MM.1S (cell line): Measurements from ENCODE around the gene SUPV3L1.
A peak's percentile ranks its signal among the peaks of the same experiment; 100 is the strongest.

Experiments used
- DNase-seq: peaks from one replicate; pipeline ENCODE4 v3.0.0-alpha.2; 2015
- H2AFZ ChIP-seq: fragments of 300-600 bp; sonication (generic); 2 replicates; pipeline ENCODE4 v1.6.0; 2016; ENCODE audit warnings: antibody characterized with exemption, low read length
- H3F3A ChIP-seq: fragments of 300-600 bp; sonication (generic); 2 replicates; pipeline ENCODE4 v1.6.1; 2016; ENCODE audit warnings: mild to moderate bottlenecking, antibody characterized with exemption, low read length, moderate library complexity, mixed read lengths; ENCODE audit not compliant: insufficient read depth
- H3K27ac ChIP-seq: fragments of 300-600 bp; sonication (generic); 2 replicates; pipeline ENCODE4 v1.5.1; 2016; ENCODE audit warnings: mild to moderate bottlenecking, low read length
- H3K27me3 ChIP-seq: fragments of 300-600 bp; sonication (generic); replicated peaks from 2 replicates; pipeline ENCODE4 v1.6.0; 2016; ENCODE audit warnings: low read length; ENCODE audit not compliant: insufficient read depth
- H3K36me3 ChIP-seq: fragments of 300-600 bp; sonication (generic); replicated peaks from 2 replicates; pipeline ENCODE4 v1.6.1; 2016; ENCODE audit warnings: mild to moderate bottlenecking, low read length, mixed read lengths; ENCODE audit not compliant: insufficient read depth
- H3K4me1 ChIP-seq: fragments of 300-600 bp; sonication (generic); 2 replicates; pipeline ENCODE4 v1.6.1; 2016; ENCODE audit warnings: low read length, mixed read lengths
- H3K4me2 ChIP-seq: fragments of 300-600 bp; sonication (generic); 2 replicates; pipeline ENCODE4 v1.6.0; 2016; ENCODE audit warnings: low read depth, low read length
- H3K4me3 ChIP-seq: fragments of 300-600 bp; sonication (generic); 2 replicates; pipeline ENCODE4 v1.5.1; 2016; ENCODE audit warnings: low read length, mixed read lengths
- H3K79me2 ChIP-seq: fragments of 300-600 bp; sonication (generic); 2 replicates; pipeline ENCODE4 v1.6.1; 2016; ENCODE audit warnings: mixed run types, low read length, mixed read lengths
- H3K9ac ChIP-seq: fragments of 300-600 bp; sonication (generic); 2 replicates; pipeline ENCODE4 v1.6.1; 2016; ENCODE audit warnings: low read length, mixed read lengths
- H3K9me2 ChIP-seq: fragments of 300-600 bp; sonication (generic); replicated peaks from 2 replicates; pipeline ENCODE4 v1.6.1; 2016; ENCODE audit warnings: mild to moderate bottlenecking, low read length, mixed read lengths; ENCODE audit not compliant: insufficient read depth
- H3K9me3 ChIP-seq: fragments of 300-600 bp; sonication (generic); replicated peaks from 2 replicates; pipeline ENCODE4 v1.6.1; 2016; ENCODE audit warnings: mild to moderate bottlenecking, low read length, mixed read lengths; ENCODE audit not compliant: insufficient read depth
- H4K20me1 ChIP-seq: fragments of 300-600 bp; sonication (generic); 2 replicates; pipeline ENCODE4 v1.6.1; 2016; ENCODE audit warnings: mild to moderate bottlenecking, low read length, moderate library complexity, mixed read lengths; ENCODE audit not compliant: insufficient read depth
- EZH2 ChIP-seq: fragments of 300-600 bp; sonication (generic); optimal IDR thresholded peaks from 2 replicates; pipeline ENCODE3; 2017; ENCODE audit warnings: low read depth, mild to moderate bottlenecking, antibody characterized with exemption, low read length, mixed read lengths
- EZH2phosphoT487 ChIP-seq: fragments of 300-600 bp; sonication (generic); IDR thresholded peaks from 2 replicates; pipeline ENCODE4 v1.6.1; 2018; ENCODE audit warnings: antibody characterized with exemption, low read length
- TF ChIP-seq, protein P1 (sequence below): fragments of 300-600 bp; sonication (generic); IDR thresholded peaks from 2 replicates; pipeline ENCODE4 v1.5.1; 2016; ENCODE audit warnings: antibody characterized with exemption, low read length, mixed read lengths

Gene SUPV3L1

DNA sequence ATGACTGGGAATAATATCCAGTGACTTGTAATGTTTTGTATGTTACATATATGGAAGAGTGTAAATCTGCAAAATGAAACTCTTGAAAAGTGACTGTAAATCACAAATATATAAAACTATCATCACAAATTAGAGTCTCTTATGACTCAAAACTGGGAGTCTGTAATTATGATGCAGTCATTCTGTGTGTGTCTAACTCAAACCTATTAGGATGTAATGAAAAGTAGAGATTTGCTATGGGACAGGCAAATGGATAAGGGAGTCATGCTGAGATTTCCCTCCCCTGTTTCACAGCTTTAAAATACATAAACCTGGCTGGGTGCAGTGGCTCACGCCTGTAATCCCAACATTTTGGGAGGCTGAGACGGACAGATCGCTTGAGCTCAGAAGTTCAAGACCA, 31.5 kb downstream of the SUPV3L1 start:
- H3K4me3 ChIP-seq: no peak overlapping the region
- no peaks in the 10 kb centered on the region for H3K9me2 ChIP-seq
- H3F3A ChIP-seq: peaks cover 9% of the 10 kb centered on the region
- no peak overlapping the region for H3K4me2 ChIP-seq
- H3K4me1 ChIP-seq: peaks cover 20% of the 10 kb centered on the region
- H3K27me3 ChIP-seq: no peaks in the 10 kb centered on the region
- no peak for DNase-seq
- no peak overlapping the region for H2AFZ ChIP-seq
- H3K9ac ChIP-seq: no peak overlapping the region
- no peaks in the 10 kb centered on the region for H3K9me3 ChIP-seq
- no peaks in the 10 kb centered on the region for H4K20me1 ChIP-seq
- no peak overlapping the region for H3K27ac ChIP-seq
- H3K36me3 ChIP-seq: 0 out of 2 replicates have a peak, but pooled peaks cover 3% of the 10 kb centered on the region
- no peaks in the 10 kb centered on the region for H3K79me2 ChIP-seq
- no peak for TF ChIP-seq EZH2
- no peak for TF ChIP-seq EZH2phosphoT487
- TF ChIP-seq, protein P1, sequence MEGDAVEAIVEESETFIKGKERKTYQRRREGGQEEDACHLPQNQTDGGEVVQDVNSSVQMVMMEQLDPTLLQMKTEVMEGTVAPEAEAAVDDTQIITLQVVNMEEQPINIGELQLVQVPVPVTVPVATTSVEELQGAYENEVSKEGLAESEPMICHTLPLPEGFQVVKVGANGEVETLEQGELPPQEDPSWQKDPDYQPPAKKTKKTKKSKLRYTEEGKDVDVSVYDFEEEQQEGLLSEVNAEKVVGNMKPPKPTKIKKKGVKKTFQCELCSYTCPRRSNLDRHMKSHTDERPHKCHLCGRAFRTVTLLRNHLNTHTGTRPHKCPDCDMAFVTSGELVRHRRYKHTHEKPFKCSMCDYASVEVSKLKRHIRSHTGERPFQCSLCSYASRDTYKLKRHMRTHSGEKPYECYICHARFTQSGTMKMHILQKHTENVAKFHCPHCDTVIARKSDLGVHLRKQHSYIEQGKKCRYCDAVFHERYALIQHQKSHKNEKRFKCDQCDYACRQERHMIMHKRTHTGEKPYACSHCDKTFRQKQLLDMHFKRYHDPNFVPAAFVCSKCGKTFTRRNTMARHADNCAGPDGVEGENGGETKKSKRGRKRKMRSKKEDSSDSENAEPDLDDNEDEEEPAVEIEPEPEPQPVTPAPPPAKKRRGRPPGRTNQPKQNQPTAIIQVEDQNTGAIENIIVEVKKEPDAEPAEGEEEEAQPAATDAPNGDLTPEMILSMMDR: no peak

GRCh38 chr10:69213591-69214311, 33.7 kb downstream of the SUPV3L1 start:
- no peak for TF ChIP-seq EZH2
- TF ChIP-seq, protein P1: no peak
- TF ChIP-seq EZH2phosphoT487: no peak
- Histone ChIP-seq H3K9me3 (no peaks in the 10 kb centered on the region), H3K27me3 (no peaks in the 10 kb centered on the region), H4K20me1 (no peaks in the 10 kb centered on the region), H3K36me3 (no peaks in the 10 kb centered on the region), H3K79me2 (no peaks in the 10 kb centered on the region), H3K9me2 (no peaks in the 10 kb centered on the region), H3K9ac (no peak overlapping the region), H3K27ac (no peak overlapping the region), H2AFZ (no peak overlapping the region), H3K4me3 (no peak overlapping the region), H3K4me1 (peaks cover 13% of the 10 kb centered on the region), H3K4me2 (no peak overlapping the region), H3F3A (peaks cover 9% of the 10 kb centered on the region)
- DNase-seq: no peak

DNA sequence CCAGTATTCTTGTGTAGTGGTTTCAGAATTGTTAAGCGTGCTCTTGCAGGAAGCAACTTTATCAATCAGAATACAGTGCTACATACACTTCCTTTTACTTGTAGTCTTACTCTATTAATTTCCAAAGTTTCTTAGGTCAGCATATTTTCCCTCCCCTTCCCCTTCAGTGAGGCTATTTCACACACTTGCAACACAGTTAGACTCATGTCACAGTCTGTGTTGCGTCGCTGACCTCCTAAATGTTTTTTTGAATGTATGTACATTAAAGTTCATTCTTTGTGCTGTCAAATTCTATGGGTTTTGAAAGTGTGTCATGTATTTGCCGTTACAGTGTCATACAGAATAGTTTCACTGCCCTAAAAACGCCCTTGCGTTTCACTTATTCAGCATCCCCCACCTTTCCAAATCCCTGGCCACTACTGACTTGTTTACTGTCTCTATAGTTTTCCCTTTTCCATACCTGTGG, 34.7 kb downstream of the SUPV3L1 start:
- Histone ChIP-seq H3K79me2 (no peaks in the 10 kb centered on the region), H4K20me1 (no peaks in the 10 kb centered on the region), H3K9me3 (no peaks in the 10 kb centered on the region), H3K27ac (peak overlapping the region; percentile 71; the same call in 1 of the 2 replicates), H3F3A (peaks cover 9% of the 10 kb centered on the region), H3K4me1 (peaks cover 13% of the 10 kb centered on the region), H3K36me3 (no peaks in the 10 kb centered on the region), H2AFZ (no peak overlapping the region), H3K9me2 (no peaks in the 10 kb centered on the region), H3K27me3 (no peaks in the 10 kb centered on the region), H3K4me2 (peak overlapping the region; percentile 48; the same call in 1 of the 2 replicates), H3K4me3 (no peak overlapping the region), H3K9ac (no peak overlapping the region)
- TF ChIP-seq, protein P1: no peak
- no peak for TF ChIP-seq EZH2phosphoT487
- TF ChIP-seq EZH2: no peak
- DNase-seq: no peak
